Astrocyte (in vitro differentiated cells and primary cell): Measurements from ENCODE around the gene GLIS2. TPM values are rescaled to one million over a fixed set of nuclear protein-coding genes. Genes with fewer than 3 reads are reported as not detected.

ENCODE experiments used
- DNase-seq: peaks from one replicate; pipeline ENCODE4 v3.0.0-alpha.2; 2010; ENCODE audit warnings: low read depth
- FAIRE-seq: peaks from 2 replicates; lab custom pipeline; 2011; peaks lifted over from hg19 to GRCh38; lab: Jason Lieb, UNC
- H2AFZ ChIP-seq: 2 replicates; pipeline ENCODE4 v1.6.0; 2012; ENCODE audit warnings: low read depth, low read length, inconsistent platforms
- H3K27ac ChIP-seq: 2 replicates; pipeline ENCODE4 v1.5.1; 2011; ENCODE audit warnings: low read depth, low read length, inconsistent platforms
- H3K27me3 ChIP-seq: 2 replicates; pipeline ENCODE4 v1.6.0; 2011; ENCODE audit warnings: low read length, inconsistent platforms; ENCODE audit not compliant: insufficient read depth
- H3K36me3 ChIP-seq: 2 replicates; pipeline ENCODE4 v1.5.1; 2011; ENCODE audit warnings: low read length, inconsistent platforms; ENCODE audit not compliant: insufficient read depth
- H3K4me1 ChIP-seq: 2 replicates; pipeline ENCODE4 v1.5.1; 2011; ENCODE audit warnings: low read length, inconsistent platforms; ENCODE audit not compliant: insufficient read depth
- H3K4me2 ChIP-seq: 2 replicates; pipeline ENCODE4 v1.6.0; 2012; ENCODE audit warnings: low read length, inconsistent platforms
- H3K4me3 ChIP-seq: 2 replicates; pipeline ENCODE4 v1.5.1; 2011; ENCODE audit warnings: low read depth, mild to moderate bottlenecking, low read length, inconsistent platforms; ENCODE audit not compliant: insufficient read depth
- H3K79me2 ChIP-seq: 2 replicates; pipeline ENCODE4 v1.6.0; 2012; ENCODE audit warnings: mild to moderate bottlenecking, low read length, inconsistent platforms; ENCODE audit not compliant: insufficient read depth
- H3K9ac ChIP-seq: 2 replicates; pipeline ENCODE4 v1.6.0; 2012; ENCODE audit warnings: mild to moderate bottlenecking, low read length, inconsistent platforms
- H3K9me3 ChIP-seq: 2 replicates; pipeline ENCODE4 v1.5.1; 2012; ENCODE audit warnings: low read depth, mild to moderate bottlenecking, low read length, inconsistent platforms; ENCODE audit not compliant: insufficient read depth
- H4K20me1 ChIP-seq: 2 replicates; pipeline ENCODE4 v1.6.0; 2012; ENCODE audit warnings: low read length, inconsistent platforms; ENCODE audit not compliant: insufficient read depth
- H3K27ac Mint-ChIP-seq: one replicate; pipeline ENCODE4 v1.8.0; 2021; ENCODE audit warnings: mild to moderate bottlenecking, mixed read lengths; ENCODE audit not compliant: unreplicated experiment
- H3K27me3 Mint-ChIP-seq: one replicate; pipeline ENCODE4 v1.8.0; 2021; ENCODE audit warnings: low read depth, mixed read lengths; ENCODE audit not compliant: unreplicated experiment
- H3K36me3 Mint-ChIP-seq: one replicate; pipeline ENCODE4 v1.8.0; 2021; ENCODE audit warnings: low read depth, mixed read lengths; ENCODE audit not compliant: unreplicated experiment
- H3K4me1 Mint-ChIP-seq: one replicate; pipeline ENCODE4 v1.8.0; 2021; ENCODE audit warnings: low read depth, mixed read lengths; ENCODE audit not compliant: unreplicated experiment
- H3K4me3 Mint-ChIP-seq: one replicate; pipeline ENCODE4 v1.8.0; 2021; ENCODE audit warnings: mild to moderate bottlenecking, moderate library complexity, mixed read lengths; ENCODE audit not compliant: unreplicated experiment
- H3K9me3 Mint-ChIP-seq: one replicate; pipeline ENCODE4 v1.8.0; 2021; ENCODE audit warnings: mild to moderate bottlenecking, mixed read lengths; ENCODE audit not compliant: unreplicated experiment
- EZH2 ChIP-seq: IDR thresholded peaks from 2 replicates; pipeline ENCODE4 v1.6.1; 2012; ENCODE audit warnings: mild to moderate bottlenecking, low read length, inconsistent platforms; ENCODE audit not compliant: insufficient read depth
- total RNA-seq: library from RNA; stranded (reverse); gene quantifications from 2 replicates; pipeline ENCODE4 v1.2.1, GENCODE V29; 2021
- TF ChIP-seq, protein P1 (sequence below): IDR thresholded peaks from 2 replicates; pipeline ENCODE4 v1.5.1; 2011; ENCODE audit warnings: low read depth, mild to moderate bottlenecking, inconsistent platforms, low read length, moderate library complexity; ENCODE audit not compliant: insufficient read depth

GLIS2 gene
- total RNA-seq, 1 donor from 2014 or later = 18.9 TPM

DNA sequence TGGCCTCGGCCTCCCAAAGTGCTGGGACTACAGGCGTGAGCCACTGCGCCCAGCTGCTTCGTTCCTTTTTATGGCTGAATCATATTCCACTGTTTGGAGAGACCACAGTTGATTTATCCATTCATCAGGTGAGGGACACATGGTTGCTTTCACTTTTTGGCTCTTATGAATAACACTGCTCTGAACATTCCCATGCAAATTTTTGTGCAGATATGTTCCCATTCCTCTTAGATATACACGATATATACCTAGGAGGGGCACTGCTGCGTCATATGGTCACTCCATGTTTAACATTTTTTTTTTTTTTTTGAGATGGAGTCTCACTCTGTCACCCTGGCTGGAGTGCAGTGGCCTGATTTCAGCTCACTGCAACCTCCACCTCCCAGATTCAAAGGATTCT, 13.9 kb upstream of the GLIS2 start:
- H3K27me3 ChIP-seq = no peaks in the 10 kb centered on the region
- H3K36me3 ChIP-seq = no peaks in the 10 kb centered on the region
- no peaks in the 10 kb centered on the region for H3K79me2 ChIP-seq
- H3K9me3 ChIP-seq = no peaks in the 10 kb centered on the region
- no peak overlapping the region for H3K4me2 ChIP-seq
- H4K20me1 ChIP-seq = no peaks in the 10 kb centered on the region
- no peak overlapping the region for H3K9ac ChIP-seq
- Mint-ChIP-seq H3K4me1 (peaks cover 31% of the 10 kb centered on the region), H3K4me3 (no peak overlapping the region), H3K36me3 (peaks cover 7% of the 10 kb centered on the region), H3K27me3 (no peaks in the 10 kb centered on the region), H3K9me3 (no peaks in the 10 kb centered on the region), H3K27ac (no peak overlapping the region)
- peaks cover 32% of the 10 kb centered on the region for H3K4me1 ChIP-seq
- DNase-seq (no peak), FAIRE-seq (no peak)
- TF ChIP-seq, protein P1, sequence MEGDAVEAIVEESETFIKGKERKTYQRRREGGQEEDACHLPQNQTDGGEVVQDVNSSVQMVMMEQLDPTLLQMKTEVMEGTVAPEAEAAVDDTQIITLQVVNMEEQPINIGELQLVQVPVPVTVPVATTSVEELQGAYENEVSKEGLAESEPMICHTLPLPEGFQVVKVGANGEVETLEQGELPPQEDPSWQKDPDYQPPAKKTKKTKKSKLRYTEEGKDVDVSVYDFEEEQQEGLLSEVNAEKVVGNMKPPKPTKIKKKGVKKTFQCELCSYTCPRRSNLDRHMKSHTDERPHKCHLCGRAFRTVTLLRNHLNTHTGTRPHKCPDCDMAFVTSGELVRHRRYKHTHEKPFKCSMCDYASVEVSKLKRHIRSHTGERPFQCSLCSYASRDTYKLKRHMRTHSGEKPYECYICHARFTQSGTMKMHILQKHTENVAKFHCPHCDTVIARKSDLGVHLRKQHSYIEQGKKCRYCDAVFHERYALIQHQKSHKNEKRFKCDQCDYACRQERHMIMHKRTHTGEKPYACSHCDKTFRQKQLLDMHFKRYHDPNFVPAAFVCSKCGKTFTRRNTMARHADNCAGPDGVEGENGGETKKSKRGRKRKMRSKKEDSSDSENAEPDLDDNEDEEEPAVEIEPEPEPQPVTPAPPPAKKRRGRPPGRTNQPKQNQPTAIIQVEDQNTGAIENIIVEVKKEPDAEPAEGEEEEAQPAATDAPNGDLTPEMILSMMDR = no peak
- TF ChIP-seq EZH2 = no peak
- H3K27ac ChIP-seq = no peak overlapping the region
- H3K4me3 ChIP-seq = no peak overlapping the region
- H2AFZ ChIP-seq = no peak overlapping the region

DNA sequence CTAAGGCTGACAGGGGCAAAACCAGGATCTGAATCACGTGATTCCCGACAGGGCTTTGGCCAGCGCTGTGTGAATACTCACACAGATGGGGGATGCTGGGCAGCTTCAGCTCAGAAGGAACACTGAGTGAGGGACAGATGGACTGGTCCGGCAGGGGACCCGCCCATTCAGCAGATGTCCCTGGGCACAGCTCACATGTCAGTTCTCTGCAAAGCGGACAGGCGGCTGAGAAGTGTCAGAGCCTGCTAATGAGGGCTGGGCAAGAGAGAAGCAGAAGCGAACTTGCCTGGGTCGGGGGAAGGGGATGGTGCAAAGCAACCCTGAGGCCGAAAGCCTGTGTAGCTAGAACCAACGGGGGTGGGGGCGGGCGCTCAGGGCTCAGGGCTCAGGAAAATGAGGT, 11.9 kb upstream of the GLIS2 start:
- Mint-ChIP-seq H3K36me3 (peaks cover 3% of the 10 kb centered on the region), H3K9me3 (no peaks in the 10 kb centered on the region), H3K27me3 (no peaks in the 10 kb centered on the region), H3K4me1 (peaks cover 26% of the 10 kb centered on the region), H3K27ac (peak overlapping the region; percentile 23), H3K4me3 (peak overlapping the region; percentile 36)
- Histone ChIP-seq H3K4me2 (peak overlapping the region; percentile 11), H3K36me3 (no peaks in the 10 kb centered on the region), H3K4me3 (no peak overlapping the region), H3K27me3 (no peaks in the 10 kb centered on the region), H3K4me1 (peaks cover 25% of the 10 kb centered on the region), H2AFZ (no peak overlapping the region), H3K9me3 (no peaks in the 10 kb centered on the region), H3K27ac (no peak overlapping the region), H3K79me2 (no peaks in the 10 kb centered on the region), H3K9ac (no peak overlapping the region), H4K20me1 (no peaks in the 10 kb centered on the region)
- DNase-seq (no peak), FAIRE-seq (no peak)
- TF ChIP-seq EZH2 = no peak
- TF ChIP-seq, protein P1 = no peak

DNA sequence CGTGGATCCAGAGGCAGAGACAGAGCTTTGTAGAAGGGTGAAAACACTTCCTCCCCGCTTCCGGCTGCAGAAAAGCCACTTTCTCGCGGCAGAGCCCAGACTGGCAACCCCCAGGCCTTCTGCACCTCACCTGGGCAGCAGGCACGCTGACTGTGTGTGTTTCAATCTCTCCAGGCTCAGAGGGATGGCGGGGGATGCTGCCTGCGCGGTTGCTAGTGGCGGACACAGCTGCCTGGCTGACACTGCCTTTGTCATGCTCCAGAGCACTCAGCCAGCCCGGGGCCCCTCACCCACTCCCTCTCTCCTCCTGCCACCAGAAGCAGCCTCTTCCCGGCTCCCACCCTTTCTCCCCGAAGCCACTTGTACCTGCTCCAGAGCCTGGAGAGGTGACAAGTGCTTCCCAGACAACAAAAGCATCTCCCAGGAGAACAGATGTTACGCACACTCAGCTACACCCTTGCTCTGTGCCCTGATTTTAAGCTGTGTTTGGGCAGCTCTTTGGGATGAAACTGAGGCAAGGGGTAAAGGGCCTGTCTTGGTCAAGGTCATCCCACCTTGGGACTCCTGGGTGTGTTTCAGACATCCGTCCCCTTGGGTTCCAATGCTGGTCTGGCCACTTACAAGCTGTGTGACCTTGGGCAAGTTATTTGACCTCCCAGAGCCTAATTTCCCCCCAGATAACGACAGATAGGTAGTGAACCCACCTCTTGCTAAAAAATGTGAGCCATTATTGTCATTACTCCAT, 9.2 kb upstream of the GLIS2 start:
- H3K4me2 ChIP-seq = peak overlapping the region; percentile 81
- H3K36me3 Mint-ChIP-seq = no peaks in the 10 kb centered on the region
- H3K27me3 ChIP-seq = no peaks in the 10 kb centered on the region
- H3K4me3 ChIP-seq = peak overlapping the region; percentile 59
- no peaks in the 10 kb centered on the region for H3K36me3 ChIP-seq
- peak overlapping the region; percentile 70 for H3K27ac ChIP-seq
- H3K9me3 Mint-ChIP-seq = no peaks in the 10 kb centered on the region
- DNase-seq (no peak), FAIRE-seq (no peak)
- no peaks in the 10 kb centered on the region for H3K9me3 ChIP-seq
- H3K27ac Mint-ChIP-seq = peak overlapping the region; percentile 96
- peaks cover 18% of the 10 kb centered on the region for H3K4me1 ChIP-seq
- TF ChIP-seq, protein P1 = no peak
- no peak for TF ChIP-seq EZH2
- peak overlapping the region; percentile 71 for H3K9ac ChIP-seq
- peaks cover 18% of the 10 kb centered on the region for H3K4me1 Mint-ChIP-seq
- peak overlapping the region; percentile 83 for H2AFZ ChIP-seq
- H4K20me1 ChIP-seq = no peaks in the 10 kb centered on the region
- no peaks in the 10 kb centered on the region for H3K79me2 ChIP-seq
- no peaks in the 10 kb centered on the region for H3K27me3 Mint-ChIP-seq
- peak overlapping the region; percentile 91 for H3K4me3 Mint-ChIP-seq
